ENCODE measurements around the gene CHD5.

Gene CHD5

DNA sequence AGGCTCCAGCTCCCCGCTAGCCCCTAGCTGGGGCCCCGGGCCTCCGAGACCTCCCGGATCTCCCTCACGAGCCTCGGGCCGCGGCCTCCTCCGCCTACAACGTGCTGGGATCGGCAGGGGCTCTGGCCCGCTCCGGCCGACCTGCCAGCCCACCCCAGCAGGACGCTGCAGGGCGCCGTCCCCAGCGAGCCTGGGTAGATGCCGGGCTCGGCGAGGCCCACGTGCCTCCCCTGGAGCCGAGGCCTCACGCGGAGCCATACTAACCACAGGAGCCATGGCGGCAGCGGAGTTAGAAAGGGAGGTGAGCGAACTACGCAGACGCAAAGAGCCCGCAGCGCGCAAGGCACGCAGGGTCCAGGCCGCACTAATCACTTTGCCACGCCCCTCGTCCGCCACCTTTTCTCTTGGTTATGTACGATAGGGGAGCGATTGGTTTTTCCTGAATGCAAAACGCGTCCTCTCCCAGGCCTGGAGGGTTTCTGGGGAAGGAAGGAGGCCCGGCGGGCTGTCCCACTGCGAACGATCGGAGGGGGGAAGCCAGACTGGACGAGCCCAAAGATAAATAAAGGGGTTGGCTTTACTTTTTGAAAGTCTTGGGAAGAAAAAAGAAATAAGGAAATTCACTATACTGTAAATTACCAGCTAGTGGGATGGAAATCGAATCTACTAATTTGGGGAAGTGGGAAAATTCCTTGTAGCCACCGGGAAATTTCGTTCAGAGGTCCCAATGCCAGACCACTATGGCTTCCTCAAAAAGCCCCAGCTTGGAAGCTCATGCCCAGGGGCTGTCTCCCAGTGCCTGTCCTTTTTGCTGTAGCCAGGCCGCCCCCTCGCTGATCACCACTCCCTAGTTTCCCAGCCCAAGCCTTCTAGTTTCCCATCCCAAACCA is 19.4 kb upstream of the CHD5 start, which contains the start of gene RPL22:
TSS of gene RPL22 (minus strand) at position 298 of the 890 bp plus-strand sequence. CDS start at position 276, 22 bp downstream.
- Histone ChIP-seq H2BK5ac (ENCODE audit: low read depth, low read length, poor library complexity) (peak within 1 kb of the TSS; percentile 71), H3K4me2 (ENCODE audit: low read length) (peak within 1 kb of the TSS; percentile 56), H3K4me1 (ENCODE audit: control insufficient read depth in 1 of 2, insufficient read depth in 2 of 2, low read length in 2 of 2) (peaks cover 4 to 5% of the 10 kb centered on the region in 2 experiments), H3K18ac (ENCODE audit: low read length) (peak within 1 kb of the TSS; percentile 88), H2BK120ac (ENCODE audit: insufficient read depth, low read length, poor library complexity) (peak within 1 kb of the TSS; percentile 82), H3K79me2 (ENCODE audit: control insufficient read depth, insufficient read depth, low read length, poor library complexity) (peaks cover 13% of the 10 kb centered on the region), H2AK5ac (ENCODE audit: low read length) (peak within 1 kb of the TSS; percentile 69), H3K9me3 (ENCODE audit: insufficient read depth, low read depth, low read length) (no peaks in the 10 kb centered on the region), H3K27me3 (ENCODE audit: insufficient read depth, low read length) (no peaks in the 10 kb centered on the region), H2BK12ac (ENCODE audit: low read length) (no peak within 1 kb of the TSS), H3K14ac (ENCODE audit: low read length) (peak within 1 kb of the TSS; percentile 96), H4K8ac (ENCODE audit: low read depth, low read length) (peak within 1 kb of the TSS; percentile 95), H4K12ac (ENCODE audit: low read depth, low read length) (peak within 1 kb of the TSS; percentile 93), H4K91ac (ENCODE audit: low read depth, low read length) (peak within 1 kb of the TSS; percentile 91), H3K27ac (ENCODE audit: low read depth, low read length) (peak within 1 kb of the TSS; percentile 54), H3K36me3 (ENCODE audit: control insufficient read depth in 1 of 2, insufficient read depth in 2 of 2, low read length in 2 of 2) (peaks cover 19 to 20% of the 10 kb centered on the region in 2 experiments), H3K79me1 (ENCODE audit: low read length) (peaks cover 12% of the 10 kb centered on the region), H2AFZ (ENCODE audit: insufficient read depth, low read length, poor library complexity) (peak within 1 kb of the TSS; percentile 77), H3K9ac (ENCODE audit: low read length) (peak within 1 kb of the TSS; percentile 99), H3K4ac (ENCODE audit: low read depth, low read length) (peak within 1 kb of the TSS; percentile 92), H3K4me3 (ENCODE audit: low read depth, low read length) (peak within 1 kb of the TSS; percentile 100), H3K23ac (ENCODE audit: low read length) (no peak within 1 kb of the TSS)
- WGBS (ENCODE audit: extremely low coverage, insufficient coverage, insufficient read length), result no CpG with 5 or more reads among the region's 53 CpGs
- DNase-seq, result peak; percentile 99 to 100

DNA sequence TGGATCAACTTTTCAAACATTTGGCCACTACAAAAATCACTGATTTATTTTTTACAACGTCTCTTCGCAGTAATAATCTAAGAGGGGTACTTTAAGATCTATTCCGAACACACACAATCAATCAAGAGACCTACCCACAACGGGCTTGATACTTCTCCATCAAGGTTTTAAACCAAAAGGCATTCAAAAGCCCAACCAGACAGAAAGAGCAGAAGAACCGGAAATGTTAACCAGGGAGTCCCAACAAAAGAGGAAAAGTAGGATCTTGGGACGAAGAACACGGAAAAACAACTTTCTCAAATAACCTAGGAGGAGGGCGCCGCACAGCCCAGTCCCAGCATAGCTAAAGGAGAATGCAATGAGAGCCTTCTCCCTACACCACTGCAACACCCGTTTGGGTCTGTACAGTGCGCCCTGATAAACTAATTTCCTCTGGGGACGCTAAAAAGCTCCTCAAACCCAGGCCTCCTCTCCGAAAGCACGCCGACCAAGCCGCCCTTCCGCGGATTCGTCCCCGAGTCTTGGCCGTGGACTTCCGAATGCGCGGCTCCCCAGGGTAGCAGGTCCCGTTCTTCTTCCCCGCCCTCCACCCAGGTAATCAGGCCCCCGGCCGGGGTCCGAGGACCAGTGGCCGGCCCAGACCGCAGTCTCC is 18.7 kb upstream of the CHD5 start:
- Histone ChIP-seq H4K91ac (ENCODE audit: low read depth, low read length) (peak overlapping the region; percentile 85), H3K4me3 (ENCODE audit: low read depth, low read length) (peak overlapping the region; percentile 100), H3K4ac (ENCODE audit: low read depth, low read length) (peak overlapping the region; percentile 92), H3K79me1 (ENCODE audit: low read length) (peaks cover 12% of the 10 kb centered on the region), H3K4me1 (ENCODE audit: control insufficient read depth in 1 of 2, insufficient read depth in 2 of 2, low read length in 2 of 2) (peaks cover 4 to 5% of the 10 kb centered on the region in 2 experiments), H3K79me2 (ENCODE audit: control insufficient read depth, insufficient read depth, low read length, poor library complexity) (peaks cover 13% of the 10 kb centered on the region), H2AFZ (ENCODE audit: insufficient read depth, low read length, poor library complexity) (peak overlapping the region; percentile 77), H3K27me3 (ENCODE audit: insufficient read depth, low read length) (no peaks in the 10 kb centered on the region), H3K18ac (ENCODE audit: low read length) (peak overlapping the region; percentile 88), H3K23ac (ENCODE audit: low read length) (no peak overlapping the region), H4K8ac (ENCODE audit: low read depth, low read length) (peak overlapping the region; percentile 83), H3K9ac (ENCODE audit: low read length) (peak overlapping the region; percentile 99), H3K4me2 (ENCODE audit: low read length) (peak overlapping the region; percentile 56), H3K14ac (ENCODE audit: low read length) (peak overlapping the region; percentile 96), H3K9me3 (ENCODE audit: insufficient read depth, low read depth, low read length) (no peaks in the 10 kb centered on the region), H4K12ac (ENCODE audit: low read depth, low read length) (peak overlapping the region; percentile 93), H3K36me3 (ENCODE audit: control insufficient read depth in 1 of 2, insufficient read depth in 2 of 2, low read length in 2 of 2) (peaks cover 25 to 28% of the 10 kb centered on the region in 2 experiments), H2BK5ac (ENCODE audit: low read depth, low read length, poor library complexity) (peak overlapping the region; percentile 70), H2BK120ac (ENCODE audit: insufficient read depth, low read length, poor library complexity) (peak overlapping the region; percentile 12), H2AK5ac (ENCODE audit: low read length) (peak overlapping the region; percentile 25), H3K27ac (ENCODE audit: low read depth, low read length) (peak overlapping the region; percentile 54), H2BK12ac (ENCODE audit: low read length) (no peak overlapping the region)
- DNase-seq, result peak in 1 of 2 donors; percentile 12
- WGBS (ENCODE audit: extremely low coverage, insufficient coverage, insufficient read length), result no CpG with 5 or more reads among the region's 31 CpGs

DNA sequence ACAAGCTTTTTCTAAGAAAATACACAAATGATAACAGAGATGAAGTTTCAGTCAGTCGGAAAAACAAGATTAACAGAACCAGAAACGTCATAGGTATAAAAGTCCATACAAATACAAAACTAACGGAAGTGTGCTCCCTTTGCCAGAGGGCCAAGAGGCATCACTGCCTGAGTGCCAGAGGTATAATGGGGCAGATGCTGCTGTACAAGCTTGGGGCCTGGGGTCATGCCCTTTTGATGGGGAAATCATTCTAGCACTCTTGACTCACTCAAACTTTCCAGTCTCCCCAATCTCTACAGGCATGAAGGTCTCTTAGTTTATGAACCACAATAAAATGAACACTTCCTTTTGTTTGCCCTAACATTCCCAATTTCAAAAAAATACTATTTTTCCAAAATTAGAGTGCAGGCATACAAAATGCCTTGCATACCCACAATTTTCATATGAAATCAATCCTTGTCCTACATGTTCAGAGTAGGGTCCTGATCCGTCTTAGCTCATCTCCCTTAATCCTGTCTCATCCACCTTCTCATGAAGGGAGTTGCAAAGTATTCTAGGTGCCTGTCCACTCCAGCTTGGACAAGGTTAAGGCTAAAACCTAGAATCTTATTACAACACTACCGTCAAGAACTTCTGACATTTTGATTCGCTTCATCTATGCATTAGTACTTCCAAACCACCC is 17.8 kb upstream of the CHD5 start:
- Histone ChIP-seq H3K4me1 (ENCODE audit: control insufficient read depth in 1 of 2, insufficient read depth in 2 of 2, low read length in 2 of 2) (peaks cover 4 to 5% of the 10 kb centered on the region in 2 experiments), H4K91ac (ENCODE audit: low read depth, low read length) (no peak overlapping the region), H3K79me1 (ENCODE audit: low read length) (peaks cover 12% of the 10 kb centered on the region), H2AK5ac (ENCODE audit: low read length) (no peak overlapping the region), H3K36me3 (ENCODE audit: control insufficient read depth in 1 of 2, insufficient read depth in 2 of 2, low read length in 2 of 2) (peaks cover 33 to 37% of the 10 kb centered on the region in 2 experiments), H3K79me2 (ENCODE audit: control insufficient read depth, insufficient read depth, low read length, poor library complexity) (peaks cover 13% of the 10 kb centered on the region), H2BK5ac (ENCODE audit: low read depth, low read length, poor library complexity) (no peak overlapping the region), H3K4ac (ENCODE audit: low read depth, low read length) (peak overlapping the region; percentile 84), H2BK12ac (ENCODE audit: low read length) (no peak overlapping the region), H3K9me3 (ENCODE audit: insufficient read depth, low read depth, low read length) (no peaks in the 10 kb centered on the region), H3K14ac (ENCODE audit: low read length) (no peak overlapping the region), H3K4me3 (ENCODE audit: low read depth, low read length) (no peak overlapping the region), H3K4me2 (ENCODE audit: low read length) (peak overlapping the region; percentile 56), H4K8ac (ENCODE audit: low read depth, low read length) (no peak overlapping the region), H3K27ac (ENCODE audit: low read depth, low read length) (no peak overlapping the region), H4K12ac (ENCODE audit: low read depth, low read length) (no peak overlapping the region), H3K27me3 (ENCODE audit: insufficient read depth, low read length) (no peaks in the 10 kb centered on the region), H2BK120ac (ENCODE audit: insufficient read depth, low read length, poor library complexity) (no peak overlapping the region), H3K18ac (ENCODE audit: low read length) (no peak overlapping the region), H3K9ac (ENCODE audit: low read length) (no peak overlapping the region), H3K23ac (ENCODE audit: low read length) (no peak overlapping the region), H2AFZ (ENCODE audit: insufficient read depth, low read length, poor library complexity) (no peak overlapping the region)
- no CpG with 5 or more reads among the region's 6 CpGs for WGBS (ENCODE audit: extremely low coverage, insufficient coverage, insufficient read length)
- DNase-seq, result no peak

DNA sequence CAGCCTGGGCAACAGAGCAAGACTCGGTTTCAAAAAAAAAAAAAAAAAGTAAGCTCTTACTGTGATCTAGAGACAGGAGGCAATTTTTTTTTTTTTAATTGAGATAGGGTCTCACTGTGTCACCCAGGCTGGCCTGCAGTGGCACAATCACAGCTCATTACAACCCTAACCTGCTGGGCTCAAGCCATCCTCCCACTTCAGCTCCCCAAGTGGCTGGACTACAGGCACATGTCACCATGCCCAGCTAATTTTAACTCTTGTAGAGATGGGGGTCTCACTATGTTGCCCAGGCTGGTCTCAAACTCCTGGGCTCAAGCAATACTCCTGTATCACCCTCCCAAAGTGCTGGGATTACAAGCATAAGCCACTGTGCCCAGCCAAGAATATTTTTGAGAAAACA is 11.8 kb upstream of the CHD5 start:
- Histone ChIP-seq H3K27me3 (ENCODE audit: insufficient read depth, low read length) (no peaks in the 10 kb centered on the region), H3K27ac (ENCODE audit: low read depth, low read length) (no peak overlapping the region), H4K12ac (ENCODE audit: low read depth, low read length) (no peak overlapping the region), H3K9me3 (ENCODE audit: insufficient read depth, low read depth, low read length) (no peaks in the 10 kb centered on the region), H3K79me2 (ENCODE audit: control insufficient read depth, insufficient read depth, low read length, poor library complexity) (no peaks in the 10 kb centered on the region), H3K23ac (ENCODE audit: low read length) (no peak overlapping the region), H2BK120ac (ENCODE audit: insufficient read depth, low read length, poor library complexity) (no peak overlapping the region), H4K91ac (ENCODE audit: low read depth, low read length) (no peak overlapping the region), H2BK12ac (ENCODE audit: low read length) (no peak overlapping the region), H3K4ac (ENCODE audit: low read depth, low read length) (peak overlapping the region; percentile 42), H3K4me1 (ENCODE audit: control insufficient read depth in 1 of 2, insufficient read depth in 2 of 2, low read length in 2 of 2) (no peaks in the 10 kb centered on the region), H2AK5ac (ENCODE audit: low read length) (no peak overlapping the region), H3K36me3 (ENCODE audit: control insufficient read depth in 1 of 2, insufficient read depth in 2 of 2, low read length in 2 of 2) (peaks cover 72 to 77% of the 10 kb centered on the region in 2 experiments), H3K9ac (ENCODE audit: low read length) (no peak overlapping the region), H3K4me3 (ENCODE audit: low read depth, low read length) (no peak overlapping the region), H4K8ac (ENCODE audit: low read depth, low read length) (no peak overlapping the region), H3K79me1 (ENCODE audit: low read length) (no peaks in the 10 kb centered on the region), H2AFZ (ENCODE audit: insufficient read depth, low read length, poor library complexity) (no peak overlapping the region), H3K14ac (ENCODE audit: low read length) (no peak overlapping the region), H2BK5ac (ENCODE audit: low read depth, low read length, poor library complexity) (no peak overlapping the region), H3K4me2 (ENCODE audit: low read length) (no peak overlapping the region), H3K18ac (ENCODE audit: low read length) (no peak overlapping the region)
- WGBS (ENCODE audit: extremely low coverage, insufficient coverage, insufficient read length), result no CpG with 5 or more reads among the region's 1 CpG
- DNase-seq, result no peak

All from trophoblast cell (in vitro differentiated cells and primary cell).